NCI-H526 treated with DMSO at 0.1 percent for 48 hours (cell line): ENCODE data around the gene MTCH2.
"Not testable (repeated sequence)": the region's sequence is repeated elsewhere in the genome, so short reads cannot be mapped to it uniquely, and the experiment has no call there.

Source experiments
- DNase-seq: peaks from one replicate; lab custom pipeline; 2025; lab: John Stamatoyannopoulos, UW

MTCH2 gene

DNA sequence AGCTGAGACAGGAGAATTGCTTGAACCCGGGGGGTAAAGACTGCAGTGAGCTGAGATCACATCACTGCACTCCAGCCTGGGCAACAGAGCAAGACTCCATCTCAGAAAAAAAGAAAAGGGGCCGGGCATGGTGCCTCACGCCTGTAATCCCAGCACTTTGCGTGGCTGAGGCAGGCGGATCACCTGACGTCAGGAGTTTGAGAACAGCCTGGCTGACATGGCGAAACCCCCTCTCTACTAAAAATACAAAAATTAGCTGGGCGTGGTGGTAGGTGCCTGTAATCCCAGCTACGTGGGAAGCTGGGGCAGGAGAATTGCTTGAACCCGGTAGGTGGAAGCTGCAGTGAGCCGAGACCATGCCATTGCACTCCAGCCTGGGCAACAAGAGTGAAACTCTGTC, 6.0 kb downstream of the MTCH2 start:
- DNase-seq = not testable (repeated sequence)

DNA sequence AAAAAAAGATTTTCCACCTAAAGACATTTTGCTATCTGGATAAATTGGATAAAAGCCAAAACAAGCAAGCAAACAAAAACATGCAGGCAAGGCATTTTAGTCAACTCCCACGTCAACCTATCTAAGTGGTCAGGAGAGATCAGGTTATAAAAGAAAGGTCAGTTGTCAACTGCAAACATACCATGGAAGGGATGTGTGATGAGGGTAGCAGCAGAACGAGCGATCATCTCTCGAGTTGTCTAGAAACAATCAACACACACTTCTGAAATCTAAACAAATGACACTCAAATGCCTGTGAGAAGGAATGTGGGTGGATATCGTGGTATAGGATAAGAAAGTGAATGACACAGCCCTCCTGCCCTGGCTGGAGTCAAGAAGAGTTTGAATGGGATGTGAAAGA, 10.9 kb downstream of the MTCH2 start:
- no peak for DNase-seq

- no peak for DNase-seq
Observed at GRCh38 chr11:47628026-47628425, 14.3 kb downstream of the MTCH2 start.

DNA sequence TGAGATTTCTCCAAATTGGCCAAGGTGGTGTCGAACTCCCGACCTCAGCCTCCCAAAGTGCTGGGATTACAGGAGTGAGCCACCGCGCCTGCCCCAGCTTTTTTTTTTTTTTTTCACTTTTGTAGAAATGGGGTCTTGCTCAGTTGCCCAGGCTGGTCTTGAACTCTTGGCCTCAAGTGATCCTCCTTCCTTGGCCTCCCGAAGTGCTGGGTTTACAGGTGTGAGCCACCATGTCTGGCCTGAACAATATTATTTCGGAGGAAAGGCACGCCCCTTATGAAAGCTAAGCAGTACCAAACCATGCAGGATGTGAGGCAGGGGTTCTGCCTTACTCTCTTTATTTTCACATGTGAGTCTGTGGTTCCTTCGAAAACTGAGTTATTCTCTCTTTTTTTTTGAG, 16.1 kb downstream of the MTCH2 start:
- no peak for DNase-seq

DNA sequence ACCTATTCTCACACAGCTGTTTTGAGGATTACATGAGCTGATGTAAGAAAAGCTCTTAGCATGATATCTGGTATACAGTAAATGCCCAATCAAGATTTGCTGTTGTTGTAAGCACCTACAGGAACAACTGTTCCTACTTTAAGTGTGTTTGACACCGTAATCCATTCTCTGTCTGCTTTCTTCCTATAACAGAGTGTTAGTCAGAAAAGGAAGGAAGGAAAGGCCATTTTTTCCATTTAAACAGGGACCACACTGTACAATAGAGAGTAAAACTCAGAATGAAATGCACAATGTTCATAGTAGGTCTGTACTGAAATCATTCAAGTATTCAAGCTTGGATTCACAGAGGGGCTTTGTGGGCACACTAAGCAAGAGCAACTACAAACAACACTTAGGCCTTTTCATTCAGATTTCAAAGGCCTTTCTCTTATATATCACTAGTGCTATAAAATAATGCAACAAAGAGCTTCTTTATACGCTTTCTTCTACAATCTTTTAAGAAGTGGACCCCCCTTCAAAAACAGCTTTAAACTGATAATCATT, 21.5 kb downstream of the MTCH2 start:
- no peak for DNase-seq

DNA sequence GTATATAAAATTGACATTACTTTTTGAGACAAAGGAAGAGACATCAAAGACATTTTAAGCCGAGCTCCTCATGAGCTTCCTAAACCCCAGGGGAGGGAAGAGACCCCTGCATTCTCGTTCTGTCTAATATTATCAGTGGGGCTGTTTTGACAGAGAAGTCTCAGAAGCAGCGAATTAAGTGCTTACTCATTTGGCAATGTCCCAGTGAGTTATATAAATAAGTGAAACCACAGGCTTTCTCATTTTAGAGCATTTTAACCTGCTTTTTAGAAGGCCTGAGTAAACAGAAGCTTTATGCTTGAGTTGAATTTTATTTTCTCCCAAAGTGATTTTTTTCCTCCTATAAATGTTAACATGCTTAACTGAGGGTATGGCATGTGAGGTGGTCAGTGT, 24.9 kb downstream of the MTCH2 start:
- no peak for DNase-seq

DNA sequence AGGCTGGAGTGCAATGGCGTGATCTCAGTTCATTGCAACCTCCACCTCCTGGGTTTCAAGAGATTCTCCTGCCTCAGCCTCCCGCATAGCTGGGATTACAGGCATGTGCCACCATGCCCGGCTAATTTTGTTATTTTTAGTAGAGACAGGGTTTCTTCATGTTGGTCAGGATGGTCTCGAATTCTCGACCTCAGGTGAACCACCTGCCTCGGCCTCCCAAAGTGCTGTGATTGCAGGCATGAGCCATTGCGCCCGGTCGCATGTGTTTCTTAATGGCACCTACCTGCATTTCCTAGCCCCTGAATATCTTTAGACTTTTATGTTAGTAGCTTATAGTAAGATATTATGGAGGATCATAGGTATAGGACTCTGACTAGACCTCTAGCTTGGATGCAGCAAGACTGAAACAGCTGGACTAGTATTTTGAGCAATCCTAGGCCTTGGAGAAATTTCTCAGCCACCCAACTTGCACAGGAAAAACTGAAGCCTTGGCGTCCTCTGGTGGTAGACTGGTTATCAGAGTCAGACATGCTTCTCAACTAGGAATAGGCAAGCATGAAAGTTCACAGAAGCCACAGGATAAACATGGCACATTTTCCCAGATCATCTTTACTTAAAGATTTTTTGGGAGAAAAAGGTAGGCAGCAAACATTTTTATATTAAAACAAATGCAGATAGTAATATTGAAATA, 25.5 kb downstream of the MTCH2 start:
- peak; percentile 26 for DNase-seq

DNA sequence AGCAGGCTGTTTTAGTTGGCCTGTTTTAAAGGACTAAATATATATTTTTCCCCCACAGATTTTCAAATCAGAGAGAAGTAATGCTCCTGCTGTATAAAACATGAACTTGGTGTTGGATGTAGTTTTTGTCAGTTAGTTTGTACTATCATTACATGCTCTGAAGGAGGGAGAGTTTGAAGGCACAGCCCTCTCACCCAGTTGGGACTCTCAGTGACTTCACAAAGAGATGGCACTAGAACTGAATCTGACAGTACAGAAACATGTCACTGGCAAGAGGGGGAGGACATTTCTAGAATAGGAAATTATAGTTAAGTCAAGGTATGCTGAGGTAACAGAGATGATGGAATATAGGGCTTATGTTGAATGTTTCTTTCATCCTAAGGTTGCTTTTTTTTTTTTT, 27.1 kb downstream of the MTCH2 start:
- no peak for DNase-seq

GRCh38 chr11:47611348-47611794, 31.0 kb downstream of the MTCH2 start:
- no peak for DNase-seq

- no peak for DNase-seq
Observed at GRCh38 chr11:47609675-47610074, 32.7 kb downstream of the MTCH2 start.

DNA sequence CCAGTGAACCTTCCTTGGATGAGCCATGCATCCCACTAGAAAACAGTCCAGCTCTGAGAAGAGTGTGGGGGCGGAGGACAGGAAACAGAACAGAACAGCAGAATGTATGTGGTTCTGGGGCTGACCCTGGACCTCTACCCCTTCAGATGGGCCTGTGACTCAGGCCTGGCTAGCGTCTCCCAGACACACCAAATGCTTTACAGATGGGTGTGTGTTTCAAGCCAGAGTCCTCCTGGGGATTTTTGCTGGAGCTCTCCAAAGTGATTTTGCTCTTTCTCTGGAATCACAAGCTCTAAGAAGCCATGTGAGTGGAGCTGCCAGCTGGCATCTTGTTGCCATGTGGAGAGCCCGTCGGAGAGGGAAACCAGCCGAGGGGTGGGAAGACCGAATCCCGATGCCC, 35.0 kb downstream of the MTCH2 start:
- no peak for DNase-seq

GRCh38 chr11:47606731-47607130, 35.6 kb downstream of the MTCH2 start:
- no peak for DNase-seq

DNA sequence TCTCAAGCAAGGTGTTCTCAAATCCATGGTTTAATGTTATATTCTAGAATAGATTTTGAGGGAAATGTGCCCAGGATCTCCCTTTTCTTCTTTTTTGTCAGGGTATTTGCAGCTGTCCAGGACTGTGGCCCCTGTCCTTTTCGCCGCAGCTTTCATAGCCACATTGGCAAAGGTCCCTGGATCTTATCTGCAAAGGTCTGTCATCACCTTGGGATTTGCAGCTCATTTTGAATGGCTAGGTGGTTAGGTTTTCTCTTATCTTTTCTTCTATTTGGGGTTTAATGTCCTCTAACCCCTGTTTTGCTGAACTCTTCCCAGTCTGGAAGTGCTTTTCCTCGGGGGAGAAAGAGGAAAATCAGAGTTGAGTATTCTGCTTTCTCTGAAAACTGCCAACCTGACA, 36.4 kb downstream of the MTCH2 start:
- DNase-seq = no peak

- no peak for DNase-seq
Observed at GRCh38 chr11:47603295-47603694, 39.1 kb downstream of the MTCH2 start.

DNA sequence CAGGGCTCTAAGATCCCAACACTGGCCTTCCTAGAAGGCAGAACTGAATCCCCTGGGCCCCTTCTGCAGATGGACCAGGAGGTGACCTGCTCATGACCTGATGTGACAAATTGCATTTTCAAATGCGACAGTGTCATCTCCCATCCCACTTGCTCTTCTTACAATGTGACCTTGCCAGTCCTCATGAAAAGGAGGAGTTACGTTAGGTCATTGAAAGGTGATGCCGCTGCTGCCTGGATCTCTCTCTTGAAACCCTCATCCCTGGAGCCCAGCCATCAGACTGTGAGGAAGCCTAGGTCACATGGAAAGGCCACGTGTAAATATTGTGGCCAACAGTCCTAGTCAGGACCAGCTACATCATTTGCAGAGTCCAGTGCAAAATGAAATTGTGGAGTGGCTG, 42.5 kb downstream of the MTCH2 start:
- no peak for DNase-seq

DNA sequence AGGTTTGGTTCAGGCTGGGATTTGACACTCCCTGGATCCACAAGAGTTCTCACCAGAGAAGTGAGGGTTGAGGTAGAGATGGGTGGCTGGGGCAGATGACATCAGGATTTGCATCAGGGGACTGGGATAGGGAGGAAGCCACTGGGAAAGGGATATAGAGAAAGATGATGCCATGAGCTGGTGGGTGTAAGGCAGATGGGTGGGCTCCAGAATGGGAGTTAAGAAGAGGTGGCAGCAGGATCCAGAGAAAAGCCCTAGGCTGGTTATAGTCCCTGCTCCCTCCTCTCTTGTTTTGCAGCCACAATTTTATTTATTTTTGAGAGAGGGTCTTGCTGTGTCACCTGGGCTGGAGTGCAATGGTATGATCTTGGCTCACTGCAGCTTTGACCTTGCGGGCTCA, 46.4 kb downstream of the MTCH2 start:
- no peak for DNase-seq

DNA sequence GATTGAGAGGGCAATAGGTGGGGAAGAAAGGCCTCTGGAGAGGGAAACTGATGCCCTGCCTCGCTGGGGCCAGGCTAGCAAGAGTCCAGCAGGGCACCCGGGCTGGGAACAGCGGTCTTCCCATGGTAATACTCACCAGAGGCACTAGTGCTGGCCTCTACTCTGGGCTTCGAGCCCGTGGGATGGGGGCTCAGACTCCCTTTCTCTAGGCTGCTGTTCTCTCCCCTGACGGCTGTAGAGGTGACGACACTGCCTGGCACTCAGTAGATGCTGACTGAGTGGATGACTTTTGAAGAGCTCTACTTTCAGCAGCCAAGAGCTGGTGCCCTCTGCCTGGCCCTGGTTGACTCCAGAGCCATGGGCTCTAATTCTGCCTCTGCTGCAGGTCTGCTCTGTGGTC, 47.3 kb downstream of the MTCH2 start:
- no peak for DNase-seq

GRCh38 chr11:47593934-47594855, 48.2 kb downstream of the MTCH2 start, which contains the start of gene C1QTNF4:
Gene C1QTNF4 (minus strand): TSS chr11:47594411. CDS start chr11:47590810, 3,601 bp downstream.
- no peak for DNase-seq

- no peak for DNase-seq
Observed at GRCh38 chr11:47593492-47593933, 48.8 kb downstream of the MTCH2 start.

DNA sequence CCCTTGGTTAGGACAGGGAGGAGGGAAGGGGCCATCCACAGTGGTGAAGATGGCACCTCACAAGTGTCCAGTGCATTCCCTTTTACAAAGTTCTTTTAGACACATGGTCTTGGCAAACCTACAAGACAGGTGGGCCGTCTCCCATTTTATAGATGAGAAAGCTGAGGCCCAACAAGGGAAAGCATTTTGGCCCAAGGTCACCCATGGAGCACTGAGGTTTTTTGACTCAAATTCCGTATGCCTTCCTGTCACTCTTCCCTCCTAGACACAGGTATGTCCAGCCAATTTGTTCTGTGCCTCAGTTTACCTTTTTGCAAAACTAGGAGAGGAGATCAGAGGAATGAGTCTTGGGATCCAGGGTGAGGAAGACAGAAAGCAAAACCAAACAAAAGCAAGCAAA, 49.4 kb downstream of the MTCH2 start:
- no peak for DNase-seq

GRCh38 chr11:47592251-47592650, 50.1 kb downstream of the MTCH2 start:
- DNase-seq = no peak

DNA sequence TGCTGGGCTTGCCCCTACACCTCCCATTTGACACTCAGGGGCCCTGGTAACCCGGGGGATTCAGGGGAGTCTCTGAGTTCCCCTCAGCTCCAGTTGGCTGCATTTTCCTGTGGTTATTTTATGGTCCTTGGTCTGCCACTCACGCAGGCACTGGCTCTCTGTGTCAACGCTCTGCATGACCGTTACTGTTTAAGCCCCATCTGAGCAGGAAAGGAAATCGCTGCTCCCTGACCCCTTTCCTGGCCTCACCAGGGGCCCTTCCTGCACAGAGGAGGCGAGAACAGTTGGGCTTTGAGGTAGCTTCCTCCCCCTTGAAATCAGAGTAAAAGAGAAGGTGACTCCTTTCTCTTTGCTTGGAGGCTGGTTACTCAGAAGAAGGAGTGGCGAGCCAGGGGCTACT, 50.6 kb downstream of the MTCH2 start:
- no peak for DNase-seq
